Activated naive CD8-positive, alpha-beta T cell treated with anti-CD3 and anti-CD28 coated beads for 36 hours (primary cell): ENCODE results near the gene TMEM238L. TPM values are rescaled to one million over a fixed set of nuclear protein-coding genes. Genes with fewer than 3 reads are reported as not detected.

Source experiments
- DNase-seq: peaks from one replicate; pipeline ENCODE4 v3.0.0; 2021
- H3K27ac Mint-ChIP-seq: one replicate; pipeline ENCODE4 v1.8.0; 2022; ENCODE audit warnings: mild to moderate bottlenecking, moderate library complexity, mixed read lengths
- H3K27me3 Mint-ChIP-seq: one replicate; pipeline ENCODE4 v1.8.0; 2022; ENCODE audit warnings: mild to moderate bottlenecking, mixed read lengths
- H3K36me3 Mint-ChIP-seq: one replicate; pipeline ENCODE4 v1.8.0; 2021; ENCODE audit warnings: mild to moderate bottlenecking, mixed read lengths
- H3K4me1 Mint-ChIP-seq: one replicate; pipeline ENCODE4 v1.8.0; 2021; ENCODE audit warnings: mixed read lengths
- H3K4me3 Mint-ChIP-seq: one replicate; pipeline ENCODE4 v1.8.0; 2022; ENCODE audit warnings: mild to moderate bottlenecking, moderate library complexity, mixed read lengths
- H3K9me3 Mint-ChIP-seq: one replicate; pipeline ENCODE4 v1.8.0; 2022; ENCODE audit warnings: mixed read lengths
- total RNA-seq, 2 experiments: library from RNA; stranded (reverse); gene quantifications; one replicate each; pipeline ENCODE4 v1.2.3, GENCODE V29; 2021

The TMEM238L gene
- total RNA-seq, 2 experiments from 2014 or later = not detected

DNA sequence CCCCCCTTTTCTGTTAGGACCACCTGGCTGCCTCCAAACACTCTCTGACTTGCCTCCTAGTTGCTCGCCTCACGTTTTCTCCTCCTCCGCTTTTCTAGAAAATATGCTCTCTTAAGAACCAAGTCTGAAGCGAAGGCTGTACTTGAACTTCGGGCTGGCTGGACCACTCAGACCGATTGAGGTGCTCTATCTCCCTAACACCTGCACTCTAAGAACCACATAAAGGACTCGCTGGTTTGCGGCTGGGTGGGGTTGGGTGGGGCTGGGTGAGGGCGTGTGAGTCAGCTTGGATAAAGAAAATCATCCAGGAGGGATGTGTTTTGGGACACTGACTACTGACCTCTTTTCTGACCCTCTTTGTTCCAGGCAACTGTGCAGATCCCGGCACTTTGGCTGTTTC, 51.2 kb downstream of the TMEM238L start:
- Mint-ChIP-seq H3K9me3 (no peaks in the 10 kb centered on the region), H3K27me3 (no peaks in the 10 kb centered on the region), H3K4me1 (no peaks in the 10 kb centered on the region), H3K36me3 (no peaks in the 10 kb centered on the region), H3K27ac (no peak overlapping the region), H3K4me3 (no peak overlapping the region)
- no peak for DNase-seq

DNA sequence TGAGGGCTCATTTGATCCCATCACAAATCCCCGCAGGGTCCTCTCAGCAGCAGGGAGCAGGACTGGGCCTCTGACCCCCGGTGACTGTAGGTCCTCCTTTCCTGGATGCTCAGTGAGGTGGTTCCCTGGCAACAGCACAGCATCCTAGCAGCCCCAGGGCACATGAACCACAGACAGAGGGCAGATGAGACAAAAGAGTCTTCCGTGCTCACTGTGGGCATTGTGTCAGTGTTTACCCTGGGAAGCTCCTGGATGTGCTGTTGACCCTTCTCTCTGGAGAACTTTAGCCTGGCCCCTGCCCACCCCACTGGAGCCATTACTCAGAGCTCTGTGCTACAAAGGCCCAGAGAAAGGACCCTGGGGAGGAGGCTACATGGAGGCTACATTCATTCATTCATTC, 52.3 kb downstream of the TMEM238L start:
- no peaks in the 10 kb centered on the region for H3K9me3 Mint-ChIP-seq
- no peaks in the 10 kb centered on the region for H3K4me1 Mint-ChIP-seq
- H3K36me3 Mint-ChIP-seq = no peaks in the 10 kb centered on the region
- H3K27ac Mint-ChIP-seq = no peak overlapping the region
- no peak overlapping the region for H3K4me3 Mint-ChIP-seq
- no peak for DNase-seq
- no peaks in the 10 kb centered on the region for H3K27me3 Mint-ChIP-seq

DNA sequence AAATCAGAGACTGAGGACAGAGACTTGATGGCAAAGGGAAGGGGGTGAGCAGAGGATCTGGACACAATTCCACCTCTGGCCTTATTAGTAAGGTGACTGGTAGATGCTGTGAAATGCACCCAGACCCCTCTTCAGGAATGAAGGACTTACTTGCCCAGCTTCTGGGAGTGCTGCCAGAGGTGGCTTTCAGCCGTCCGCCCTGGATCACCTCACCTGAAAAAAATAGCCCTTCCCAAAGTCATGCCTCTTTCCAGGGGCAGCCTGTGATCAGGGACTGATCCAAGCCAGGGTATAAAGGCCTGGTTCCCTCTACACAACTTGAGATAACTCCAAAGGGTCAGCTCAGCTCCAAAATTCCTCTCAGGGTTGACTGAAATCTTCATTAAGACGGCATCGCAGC, 53.7 kb downstream of the TMEM238L start:
- Mint-ChIP-seq H3K27me3 (no peaks in the 10 kb centered on the region), H3K27ac (no peak overlapping the region), H3K4me3 (no peak overlapping the region), H3K4me1 (no peaks in the 10 kb centered on the region), H3K9me3 (no peaks in the 10 kb centered on the region), H3K36me3 (no peaks in the 10 kb centered on the region)
- DNase-seq = no peak

DNA sequence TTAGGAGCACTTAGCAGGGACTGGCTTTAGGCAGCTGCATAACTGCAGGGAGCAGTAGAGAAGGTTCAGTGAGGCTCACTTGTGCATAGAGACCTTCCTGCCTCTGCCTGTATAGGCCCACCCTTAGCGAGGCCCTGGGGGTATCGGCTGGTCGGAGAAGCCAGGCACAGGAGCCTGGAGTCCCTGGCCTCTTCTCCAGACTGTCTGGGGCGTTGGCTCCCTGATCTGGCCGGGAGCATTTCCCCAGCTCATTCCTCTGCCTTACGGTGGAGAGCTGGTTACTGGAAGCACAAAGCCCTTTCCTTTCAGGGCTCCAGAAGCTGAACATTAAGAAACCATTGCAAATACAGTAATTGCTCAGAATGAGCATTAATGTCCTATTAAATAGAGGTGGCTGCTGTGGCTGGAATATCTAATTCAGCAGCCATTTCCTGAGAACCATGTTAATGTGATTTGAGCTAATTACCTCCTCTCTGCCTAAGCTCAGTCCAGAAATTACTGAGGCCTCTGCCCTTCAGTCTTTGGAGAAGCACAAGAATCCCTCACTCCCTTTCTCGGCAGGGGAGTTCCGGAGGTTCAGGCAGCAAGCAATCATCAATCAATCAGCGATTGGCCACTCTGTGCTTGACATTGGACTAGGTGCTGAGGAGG, 55.2 kb downstream of the TMEM238L start:
- Mint-ChIP-seq H3K27me3 (no peaks in the 10 kb centered on the region), H3K9me3 (no peaks in the 10 kb centered on the region), H3K27ac (no peak overlapping the region), H3K36me3 (no peaks in the 10 kb centered on the region), H3K4me1 (peaks cover 6% of the 10 kb centered on the region), H3K4me3 (no peak overlapping the region)
- no peak for DNase-seq

DNA sequence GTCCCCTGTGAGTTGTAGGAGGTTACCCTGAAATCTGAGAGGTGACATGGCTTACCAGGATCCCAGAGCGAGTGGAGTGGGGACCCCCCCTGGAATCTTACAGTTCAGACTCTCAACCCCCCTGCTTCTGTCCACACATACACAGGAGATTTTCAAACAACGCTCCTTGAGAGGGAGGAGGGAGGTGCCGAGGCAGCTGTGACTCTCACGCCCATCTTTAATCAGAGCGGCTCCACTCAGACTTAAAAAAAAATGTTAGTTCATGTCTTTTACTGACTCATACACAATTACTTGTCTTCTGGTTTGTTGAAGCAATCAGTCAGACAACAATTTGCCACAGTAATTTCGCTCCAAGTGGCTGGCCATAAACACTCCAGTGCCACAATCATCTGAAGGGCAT, 58.7 kb downstream of the TMEM238L start:
- no peak overlapping the region for H3K27ac Mint-ChIP-seq
- no peak for DNase-seq
- no peak overlapping the region for H3K4me3 Mint-ChIP-seq
- no peaks in the 10 kb centered on the region for H3K27me3 Mint-ChIP-seq
- H3K9me3 Mint-ChIP-seq = no peaks in the 10 kb centered on the region
- peaks cover 6% of the 10 kb centered on the region for H3K4me1 Mint-ChIP-seq
- H3K36me3 Mint-ChIP-seq = no peaks in the 10 kb centered on the region

Other genes with a start within 250 kb of the TMEM238L start
- 1 to 10 TPM; 3.2 to 3.4 TPM for gene MYH3, start 146.8 kb downstream of the TMEM238L start, total RNA-seq
- gene SCO1, start 106.6 kb downstream of the TMEM238L start, total RNA-seq = 10 to 100 TPM; 55.1 to 56.1 TPM
- gene ADPRM, start 106.5 kb downstream of the TMEM238L start, total RNA-seq = 10 to 100 TPM; 12.9 to 13.2 TPM
- 1 to 10 TPM; 1.6 to 2.5 TPM for gene TMEM220, start 74.1 kb downstream of the TMEM238L start, total RNA-seq
- not detected for gene PIRT, start 34.0 kb upstream of the TMEM238L start, total RNA-seq